NCI-H748 treated with DMSO at 0.1 percent for 48 hours (cell line): Measurements from ENCODE around the gene KPNA3.

Experiments used
- DNase-seq: peaks from one replicate; lab custom pipeline; 2025; lab: John Stamatoyannopoulos, UW

KPNA3 gene

GRCh38 chr13:49678191-49678914, 114.1 kb downstream of the KPNA3 start:
- DNase-seq = no peak

- DNase-seq = no peak
These were observed 115.7 kb downstream of the KPNA3 start for GRCh38 chr13:49676581-49677298.

- DNase-seq = no peak
These were observed 121.7 kb downstream of the KPNA3 start for GRCh38 chr13:49670828-49671227.

GRCh38 chr13:49669735-49670309, 122.7 kb downstream of the KPNA3 start:
- peak; percentile 52 for DNase-seq

GRCh38 chr13:49667773-49668172, 124.7 kb downstream of the KPNA3 start:
- DNase-seq = no peak

GRCh38 chr13:49664606-49665005, 127.9 kb downstream of the KPNA3 start:
- no peak for DNase-seq

- no peak for DNase-seq
These were observed 135.2 kb downstream of the KPNA3 start for GRCh38 chr13:49657241-49657641.

GRCh38 chr13:49655906-49656305, 136.6 kb downstream of the KPNA3 start:
- no peak for DNase-seq

GRCh38 chr13:49654011-49654410, 138.5 kb downstream of the KPNA3 start:
- DNase-seq = no peak

- no peak for DNase-seq
These were observed 139.0 kb downstream of the KPNA3 start for GRCh38 chr13:49653478-49653877.

GRCh38 chr13:49652355-49653305, 139.9 kb downstream of the KPNA3 start:
- peak; percentile 57 for DNase-seq

- DNase-seq = no peak
These were observed 140.7 kb downstream of the KPNA3 start for GRCh38 chr13:49651570-49652354.

GRCh38 chr13:49649963-49650312, 142.5 kb downstream of the KPNA3 start:
- no peak for DNase-seq
